ENCODE measurements around the gene NUCKS1.

Gene NUCKS1

GRCh38 chr1:205760606-205761005 is 10.6 kb upstream of the NUCKS1 start:
- TF ChIP-seq ZNF274 (IDR thresholded peaks at IDR 0.05; ENCODE audit: low read depth, low read length) = no peak
- no peak overlapping the region for H3K4me3 ChIP-seq (ENCODE audit: low read length)

- H3K4me3 ChIP-seq (ENCODE audit: low read length) = no peak overlapping the region
- no peak for TF ChIP-seq ZNF274 (IDR thresholded peaks at IDR 0.05; ENCODE audit: low read depth, low read length)
These were observed 6.6 kb upstream of the NUCKS1 start for GRCh38 chr1:205756552-205756951.

GRCh38 chr1:205754857-205755256 is 4.9 kb upstream of the NUCKS1 start:
- no peak overlapping the region for H3K4me3 ChIP-seq (ENCODE audit: low read length)
- no peak for TF ChIP-seq ZNF274 (IDR thresholded peaks at IDR 0.05; ENCODE audit: low read depth, low read length)

- no peak for TF ChIP-seq ZNF274 (IDR thresholded peaks at IDR 0.05; ENCODE audit: low read depth, low read length)
- no peak overlapping the region for H3K4me3 ChIP-seq (ENCODE audit: low read length)
These were observed 1.2 kb upstream of the NUCKS1 start for GRCh38 chr1:205751036-205751651.

- H3K4me3 ChIP-seq (ENCODE audit: low read length) = peak overlapping the region; percentile 99
- TF ChIP-seq ZNF274 (IDR thresholded peaks at IDR 0.05; ENCODE audit: low read depth, low read length) = no peak
These were observed 496 bp downstream of the NUCKS1 start for GRCh38 chr1:205749234-205750137.

GRCh38 chr1:205748403-205749233 is 1.4 kb downstream of the NUCKS1 start:
- peak overlapping the region; percentile 99 for H3K4me3 ChIP-seq (ENCODE audit: low read length)
- no peak for TF ChIP-seq ZNF274 (IDR thresholded peaks at IDR 0.05; ENCODE audit: low read depth, low read length)

- no peak for TF ChIP-seq ZNF274 (IDR thresholded peaks at IDR 0.05; ENCODE audit: low read depth, low read length)
- H3K4me3 ChIP-seq (ENCODE audit: low read length) = peak overlapping the region; percentile 99
These were observed 3.1 kb downstream of the NUCKS1 start for GRCh38 chr1:205746757-205747412.

- no peak overlapping the region for H3K4me3 ChIP-seq (ENCODE audit: low read length)
These were observed 5.6 kb downstream of the NUCKS1 start for GRCh38 chr1:205744403-205744802.

GRCh38 chr1:205743977-205744376 is 6.0 kb downstream of the NUCKS1 start:
- H3K4me3 ChIP-seq (ENCODE audit: low read length) = no peak overlapping the region
- TF ChIP-seq ZNF274 (IDR thresholded peaks at IDR 0.05; ENCODE audit: low read depth, low read length) = no peak

More at GRCh38 chr1:205744403-205744802, 5.6 kb downstream of the NUCKS1 start:
- TF ChIP-seq ZNF274 (IDR thresholded peaks at IDR 0.05; ENCODE audit: low read depth, low read length) = no peak

- H3K4me3 ChIP-seq (ENCODE audit: low read length) = no peak overlapping the region
- no peak for TF ChIP-seq ZNF274 (IDR thresholded peaks at IDR 0.05; ENCODE audit: low read depth, low read length)
These were observed 8.3 kb downstream of the NUCKS1 start for GRCh38 chr1:205741681-205742080.

GRCh38 chr1:205739348-205740160 is 10.4 kb downstream of the NUCKS1 start:
- no peak for TF ChIP-seq ZNF274 (IDR thresholded peaks at IDR 0.05; ENCODE audit: low read depth, low read length)
- no peak overlapping the region for H3K4me3 ChIP-seq (ENCODE audit: low read length)

GRCh38 chr1:205735218-205735617 is 14.8 kb downstream of the NUCKS1 start:
- TF ChIP-seq ZNF274 (IDR thresholded peaks at IDR 0.05; ENCODE audit: low read depth, low read length) = no peak
- H3K4me3 ChIP-seq (ENCODE audit: low read length) = no peak overlapping the region
